ENCODE results near the gene WDR89. TPM values are rescaled to one million over a fixed set of nuclear protein-coding genes. Genes with fewer than 3 reads are reported as not detected.
"Not testable (repeated sequence)": the region's sequence is repeated elsewhere in the genome, so short reads cannot be mapped to it uniquely, and the experiment has no call there.

WDR89 gene
- total and polyA plus RNA-seq, 2 experiments from 2014 or later, result 21.5 to 31.8 TPM

GRCh38 chr14:63638493-63638892 lies 3.2 kb downstream of the WDR89 start (continued):
- TF ChIP-seq REST (IDR thresholded peaks at IDR 0.05; ENCODE audit: unreplicated experiment) (no peak), STAT1 (IDR thresholded peaks at IDR 0.05; ENCODE audit: unreplicated experiment) (no peak), ETS1 (IDR thresholded peaks at IDR 0.05) (no peak), JUNB (IDR thresholded peaks at IDR 0.05; ENCODE audit: unreplicated experiment) (no peak), ZNF114 (CRISPR knock-in tag; IDR thresholded peaks at IDR 0.05) (no peak), CREB1 (CRISPR knock-in tag; IDR thresholded peaks at IDR 0.05; ENCODE audit: low read depth) (no peak), EZH2phosphoT487 (IDR thresholded peaks at IDR 0.05; ENCODE audit: unreplicated experiment) (no peak)

GRCh38 chr14:63636094-63636635 lies 5.5 kb downstream of the WDR89 start:
- not testable (repeated sequence) for H3K4me3 ChIP-seq; H3K27me3 Mint-ChIP-seq (ENCODE audit: insufficient read depth, low read depth, poor library complexity); H3K36me3 ChIP-seq (ENCODE audit: insufficient read depth); H3K27me3 ChIP-seq (ENCODE audit: insufficient read depth); H3K4me1 Mint-ChIP-seq; H3F3A ChIP-seq (replicated peaks; ENCODE audit: low read depth); ATAC-seq; H3K4me1 ChIP-seq (ENCODE audit: insufficient read depth); DNase-seq (ENCODE audit: low spot score); H3K9me2 ChIP-seq (ENCODE audit: insufficient read depth); H2AFZ ChIP-seq; H3K4me2 ChIP-seq; H3K4me3 Mint-ChIP-seq; H3K27ac ChIP-seq (ENCODE audit: low read depth)
- Histone ChIP-seq H3K79me2 (replicated peaks; ENCODE audit: insufficient read depth) (peaks cover 98% of the 10 kb centered on the region), H4K20me1 (replicated peaks; ENCODE audit: insufficient read depth) (peaks cover 30% of the 10 kb centered on the region)
- peak overlapping the region; percentile 75 for H3K27ac Mint-ChIP-seq
- peaks cover 45% of the 10 kb centered on the region for H3K36me3 Mint-ChIP-seq (ENCODE audit: low read depth)
- H3K9me3 Mint-ChIP-seq, result peaks cover 22% of the 10 kb centered on the region

GRCh38 chr14:63633801-63634200 lies 7.9 kb downstream of the WDR89 start:
- Mint-ChIP-seq H3K36me3 (ENCODE audit: low read depth) (peaks cover 37% of the 10 kb centered on the region), H3K9me3 (peaks cover 22% of the 10 kb centered on the region), H3K4me3 (no peak overlapping the region), H3K27me3 (ENCODE audit: insufficient read depth, low read depth, poor library complexity) (peaks cover 2% of the 10 kb centered on the region), H3K4me1 (peaks cover 2% of the 10 kb centered on the region; the same call in 1 of the 3 replicates), H3K27ac (no peak overlapping the region; the same call in 1 of the 2 replicates)
- DNase-seq (ENCODE audit: low spot score), result no peak
- no peaks in the 10 kb centered on the region for H3K4me1 ChIP-seq (ENCODE audit: insufficient read depth)
- H3K27me3 ChIP-seq (ENCODE audit: insufficient read depth), result no peaks in the 10 kb centered on the region
- ATAC-seq, result no peak
- no peak overlapping the region for H3K4me3 ChIP-seq
- no peaks in the 10 kb centered on the region for H3K36me3 ChIP-seq (ENCODE audit: insufficient read depth)
- H4K20me1 ChIP-seq (replicated peaks; ENCODE audit: insufficient read depth), result peaks cover 33% of the 10 kb centered on the region
- H3K27ac ChIP-seq (ENCODE audit: low read depth), result peak overlapping the region; percentile 71; the same call in 1 of the 2 replicates
- H3K9me2 ChIP-seq (ENCODE audit: insufficient read depth), result no peaks in the 10 kb centered on the region
- H2AFZ ChIP-seq, result no peak overlapping the region
- no peak overlapping the region for H3K4me2 ChIP-seq
- no peaks in the 10 kb centered on the region for H3F3A ChIP-seq (replicated peaks; ENCODE audit: low read depth)
- H3K79me2 ChIP-seq (replicated peaks; ENCODE audit: insufficient read depth), result peaks cover 100% of the 10 kb centered on the region
- 0 out of 4 replicates have a peak, but pooled peaks of 1 of the 2 experiments have one; percentile 17 for TF ChIP-seq CTCF (conservative IDR thresholded peaks at IDR 0.05; ENCODE audit: low read depth in 2 of 2)

Data from GM23338 (cell line).